GM12878 (cell line): ENCODE results near the gene LMBRD1.

ENCODE experiments used
- CEBPZ ChIP-seq: fragments of 150-350 bp; IDR thresholded peaks from 2 replicates; pipeline ENCODE4 v1.6.1; 2016; ENCODE audit warnings: low read depth, low read length
- CTCF ChIP-seq, 3 experiments: IDR thresholded peaks in 2 of 3; conservative IDR thresholded peaks in 1 of 3; 2 replicates each; pipeline ENCODE4 v1.5.1; 2011; ENCODE audit warnings: low read depth in 3 of 3, low read length in 3 of 3, mild to moderate bottlenecking in 3 of 3, control low read depth in 2 of 3, moderate library complexity in 2 of 3, inconsistent platforms in 1 of 3, mixed read lengths in 1 of 3; ENCODE audit not compliant: control insufficient read depth in 2 of 3, insufficient read depth in 1 of 3; ENCODE audit errors: extremely low read depth in 1 of 3
- EP300 ChIP-seq, 2 experiments: fragments of 150-350 bp in 1 of 2; IDR thresholded peaks; 2 replicates each; pipeline ENCODE4 v1.6.1; 2011 to 2012; ENCODE audit warnings: low read depth in 2 of 2, low read length in 2 of 2, borderline replicate concordance in 1 of 2, improper control_type of control experiment in 1 of 2, inconsistent platforms in 1 of 2; ENCODE audit not compliant: control insufficient read depth in 1 of 2
- IKZF1 ChIP-seq: fragments of 450-650 bp; conservative IDR thresholded peaks from 2 replicates; pipeline ENCODE4 v1.6.1; 2017; ENCODE audit warnings: antibody characterized with exemption, mild to moderate bottlenecking
- KDM1A ChIP-seq: fragments of 200-600 bp; sonication (generic); IDR thresholded peaks from 2 replicates; pipeline ENCODE4 v1.6.1; 2016; ENCODE audit warnings: borderline replicate concordance
- POLR2AphosphoS5 ChIP-seq: IDR thresholded peaks from 2 replicates; pipeline ENCODE4 v1.6.1; 2011; ENCODE audit warnings: mild to moderate bottlenecking, low read length, inconsistent platforms

- TF ChIP-seq CTCF (IDR thresholded peaks at IDR 0.05 in 2 of 3, conservative IDR thresholded peaks at IDR 0.05 in 1 of 3; ENCODE audit: control insufficient read depth in 2 of 3, extremely low read depth in 1 of 3, insufficient read depth in 1 of 3, low read depth in 3 of 3, low read length in 3 of 3) (no peak), KDM1A (no peak), EP300 (IDR thresholded peaks at IDR 0.05; ENCODE audit: borderline replicate concordance in 1 of 2, control insufficient read depth in 1 of 2, low read depth in 2 of 2, low read length in 2 of 2) (no peak), IKZF1 (no peak), CEBPZ (no peak), POLR2AphosphoS5 (no peak; the same call in 1 of the 2 replicates)
Observed at GRCh38 chr6:69796073-69796641, 653 bp downstream of the LMBRD1 start.
